ENCODE measurements around the gene NGRN. TPM values are rescaled to one million over a fixed set of nuclear protein-coding genes. Genes with fewer than 3 reads are reported as not detected.
A peak's percentile ranks its signal among the peaks of the same experiment; 100 is the strongest.
"Not testable (repeated sequence)": the region's sequence is repeated elsewhere in the genome, so short reads cannot be mapped to it uniquely, and the experiment has no call there.

The NGRN gene
- total RNA-seq, 1 donor, result 67.2 TPM

GRCh38 chr15:90266061-90266431 lies 574 bp downstream of the NGRN start:
- peak overlapping the region; percentile 87 for H3K4me3 ChIP-seq (ENCODE audit: low read depth, low read length)
- peak; percentile 27 for DNase-seq (ENCODE audit: low read depth)
- no peak for TF ChIP-seq CTCF (IDR thresholded peaks at IDR 0.05; ENCODE audit: insufficient read depth, low read length)

- peak; percentile 40 for DNase-seq (ENCODE audit: low read depth)
- TF ChIP-seq CTCF (IDR thresholded peaks at IDR 0.05; ENCODE audit: insufficient read depth, low read length), result no peak
- H3K4me3 ChIP-seq (ENCODE audit: low read depth, low read length), result peak overlapping the region; percentile 87
Observed at GRCh38 chr15:90266485-90266884, 1.0 kb downstream of the NGRN start.

DNA sequence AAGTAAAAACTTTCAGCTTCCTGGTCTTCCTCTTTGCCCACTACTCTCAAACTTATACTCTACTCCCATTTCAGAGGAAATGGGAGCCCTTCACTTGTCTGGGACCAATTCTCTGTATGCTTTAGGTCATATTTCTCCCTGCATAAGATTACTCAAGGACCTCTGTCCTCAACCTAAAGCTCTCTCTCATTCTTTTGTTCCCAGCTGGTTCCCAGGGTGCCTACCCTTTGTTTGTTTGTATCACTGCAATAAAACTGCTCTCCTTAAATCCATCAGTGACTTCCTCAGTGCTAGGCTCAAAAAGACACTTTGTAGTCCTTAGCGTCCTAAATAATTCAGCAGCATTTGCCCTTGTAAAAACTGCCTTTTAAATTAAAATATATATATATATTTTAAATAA lies 2.9 kb downstream of the NGRN start:
- no peak for DNase-seq (ENCODE audit: low read depth)
- H3K4me3 ChIP-seq (ENCODE audit: low read depth, low read length), result no peak overlapping the region

GRCh38 chr15:90270502-90271150 lies 5.2 kb downstream of the NGRN start:
- no peak for TF ChIP-seq CTCF (IDR thresholded peaks at IDR 0.05; ENCODE audit: insufficient read depth, low read length)
- H3K4me3 ChIP-seq (ENCODE audit: low read depth, low read length), result no peak overlapping the region
- no peak for DNase-seq (ENCODE audit: low read depth)

More for the DNA sequence above, 2.9 kb downstream of the NGRN start:
- no peak for TF ChIP-seq CTCF (IDR thresholded peaks at IDR 0.05; ENCODE audit: insufficient read depth, low read length)

- TF ChIP-seq CTCF (IDR thresholded peaks at IDR 0.05; ENCODE audit: insufficient read depth, low read length), result no peak
- no peak for DNase-seq (ENCODE audit: low read depth)
Observed at GRCh38 chr15:90271459-90272166, 6.1 kb downstream of the NGRN start.

DNA sequence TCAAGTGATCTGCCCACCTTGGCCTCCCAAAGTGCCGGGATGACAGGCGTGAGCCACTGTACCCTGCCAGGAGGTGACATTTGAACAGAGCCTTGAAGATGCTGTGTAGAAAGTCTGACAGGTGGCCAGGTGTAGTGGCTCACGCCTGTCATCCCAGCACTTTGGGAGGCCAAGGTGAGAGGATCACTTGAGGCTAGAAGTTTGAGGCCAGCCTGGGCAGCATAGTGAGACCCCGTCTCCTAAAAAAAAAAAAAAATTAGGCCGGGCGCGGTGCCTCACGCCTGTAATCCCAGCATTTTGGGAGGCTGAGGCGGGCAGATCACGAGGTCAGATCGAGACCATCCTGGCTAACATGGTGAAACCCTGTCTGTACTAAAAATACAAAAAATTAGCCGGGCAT lies 13.0 kb downstream of the NGRN start:
- not testable (repeated sequence) for H3K4me3 ChIP-seq (ENCODE audit: low read depth, low read length); DNase-seq (ENCODE audit: low read depth)

More at GRCh38 chr15:90271459-90272166, 6.1 kb downstream of the NGRN start:
- H3K4me3 ChIP-seq (ENCODE audit: low read depth, low read length), result no peak overlapping the region

- DNase-seq (ENCODE audit: low read depth); H3K4me3 ChIP-seq (ENCODE audit: low read depth, low read length): not testable (repeated sequence)
Observed at GRCh38 chr15:90280743-90281142, 15.3 kb downstream of the NGRN start.

DNA sequence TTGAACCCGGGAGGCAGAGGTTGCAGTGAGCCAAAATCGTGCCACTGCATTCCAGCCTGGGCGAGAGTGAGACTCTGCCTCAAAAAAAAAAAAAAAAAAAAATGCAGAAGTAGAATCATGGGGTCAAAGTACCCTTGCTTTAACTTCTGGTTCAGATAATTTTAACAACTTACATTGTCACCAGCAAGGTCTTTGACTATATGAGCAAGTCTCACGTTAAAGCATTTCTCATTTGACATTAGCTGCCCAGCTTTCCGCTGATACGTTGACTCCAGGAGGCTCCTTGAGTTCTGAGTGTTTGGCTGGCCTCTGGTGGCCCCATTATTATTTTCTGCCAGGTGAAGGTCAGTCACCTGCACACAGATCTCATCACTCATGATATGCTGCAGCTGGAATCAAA lies 16.2 kb downstream of the NGRN start:
- DNase-seq (ENCODE audit: low read depth); H3K4me3 ChIP-seq (ENCODE audit: low read depth, low read length): not testable (repeated sequence)
